HepG2 (cell line): ENCODE results near the gene NFKB1. TPM values are rescaled to one million over a fixed set of nuclear protein-coding genes. Genes with fewer than 3 reads are reported as not detected.

Source experiments
- HOMEZ ChIP-seq: IDR thresholded peaks from 2 replicates; pipeline ENCODE4 v1.6.1; 2016; ENCODE audit warnings: low read depth
- MIER2 ChIP-seq: IDR thresholded peaks from 2 replicates; pipeline ENCODE4 v1.6.1; 2016; ENCODE audit warnings: missing biosample characterization, missing genetic modification reagents
- MTF2 ChIP-seq: sonication (generic); formaldehyde crosslinking; IDR thresholded peaks from 2 replicates; pipeline ENCODE4 v1.5.0; 2020; ENCODE audit warnings: missing genetic modification reagents, borderline replicate concordance
- SIN3B ChIP-seq: fragments of 150-350 bp; IDR thresholded peaks from 2 replicates; pipeline ENCODE4 v1.6.1; 2014; ENCODE audit warnings: low read length
- ZBTB40 ChIP-seq, 2 experiments: fragments of 450-650 bp in 1 of 2; sonication (generic) in 1 of 2; formaldehyde crosslinking in 1 of 2; IDR thresholded peaks; 2 replicates each; pipeline versions ENCODE4 v1.6.1 to v1.8.0; 2016 to 2022; ENCODE audit warnings: antibody characterized with exemption in 1 of 2, mild to moderate bottlenecking in 1 of 2, missing genetic modification reagents in 1 of 2
- polyA plus RNA-seq, 8 experiments: library from polyadenylated mRNA; depleted of rRNA in 3 of 8; stranded (reverse) in 7 of 8; unstranded in 1 of 8; fragments of >200 nt; fragmentation: Illumina TruSeq in 4 of 8; extraction: Trizol in 4 of 8; gene quantifications; 2 replicates each; pipeline versions ENCODE4 v1.2.1 to v1.2.3, GENCODE V29; 2011 to 2016; ENCODE audit warnings: low read depth in 4 of 8, missing spikeins in 1 of 8, mixed read lengths in 1 of 8; ENCODE audit not compliant: insufficient read depth in 1 of 8
- total RNA-seq, 5 experiments: library from RNA; depleted of rRNA; stranded (reverse); fragments of >200 nt; fragmentation: Illumina TruSeq; extraction: Trizol; gene quantifications; 2 replicates each; pipeline ENCODE4 v1.2.3, GENCODE V29; 2016; ENCODE audit warnings: low read depth in 1 of 5

NFKB1 gene
- total and polyA plus RNA-seq, 2 of the 13 experiments (the other 11 are each of a cell fraction or from before 2014, with no cell fraction given): 15.4 to 31.6 TPM

- TF ChIP-seq ZBTB40 (IDR thresholded peaks at IDR 0.05) (no peak), ZBTB40 (CRISPR knock-in tag; IDR thresholded peaks at IDR 0.05) (no peak), SIN3B (no peak), HOMEZ (CRISPR knock-in tag) (no peak), MIER2 (no peak), MTF2 (no peak)
Measured at GRCh38 chr4:102553982-102554381, 52.8 kb downstream of the NFKB1 start (continued).
